Smooth muscle cell (in vitro differentiated cells): ENCODE measurements around the gene ATRNL1. TPM values are rescaled to one million over a fixed set of nuclear protein-coding genes. Genes with fewer than 3 reads are reported as not detected.
"Not testable (repeated sequence)": the region's sequence is repeated elsewhere in the genome, so short reads cannot be mapped to it uniquely, and the experiment has no call there.

Experiments used
- DNase-seq: peaks from one replicate; lab custom pipeline; 2025; ENCODE audit not compliant: unreplicated experiment; lab: John Stamatoyannopoulos, UW
- H2AFZ ChIP-seq: fragments of 200-600 bp; sonication (generic); 2 replicates; pipeline ENCODE4 v1.6.0; 2016; ENCODE audit warnings: antibody characterized with exemption, low read depth, mild to moderate bottlenecking
- H3F3A ChIP-seq: fragments of 200-600 bp; sonication (generic); 2 replicates; pipeline ENCODE4 v1.6.0; 2017; ENCODE audit warnings: antibody characterized with exemption, low read depth
- H3K27ac ChIP-seq: fragments of 200-600 bp; sonication (generic); 2 replicates; pipeline ENCODE4 v1.5.1; 2016; ENCODE audit warnings: low read depth, mild to moderate bottlenecking
- H3K27me3 ChIP-seq: fragments of 200-600 bp; sonication (generic); 2 replicates; pipeline ENCODE4 v1.6.1; 2016; ENCODE audit warnings: low read depth, mild to moderate bottlenecking
- H3K36me3 ChIP-seq: fragments of 200-600 bp; sonication (generic); 2 replicates; pipeline ENCODE4 v1.5.1; 2016; ENCODE audit warnings: low read depth
- H3K4me1 ChIP-seq: fragments of 200-600 bp; sonication (generic); 2 replicates; pipeline ENCODE4 v1.5.1; 2016; ENCODE audit warnings: low read depth
- H3K4me2 ChIP-seq: fragments of 200-600 bp; sonication (generic); 2 replicates; pipeline ENCODE4 v1.6.0; 2016; ENCODE audit warnings: mild to moderate bottlenecking
- H3K4me3 ChIP-seq: fragments of 200-600 bp; sonication (generic); 2 replicates; pipeline ENCODE4 v1.5.1; 2016; ENCODE audit warnings: mild to moderate bottlenecking
- H3K79me2 ChIP-seq: fragments of 200-600 bp; sonication (generic); 2 replicates; pipeline ENCODE4 v1.6.0; 2016; ENCODE audit warnings: low read depth, mild to moderate bottlenecking
- H3K9ac ChIP-seq: fragments of 200-600 bp; sonication (generic); 2 replicates; pipeline ENCODE4 v1.6.0; 2016; ENCODE audit warnings: low read depth
- H3K9me3 ChIP-seq: fragments of 200-600 bp; sonication (generic); replicated peaks from 2 replicates; pipeline ENCODE4 v1.5.1; 2016; ENCODE audit warnings: low read depth
- H4K20me1 ChIP-seq: fragments of 200-600 bp; sonication (generic); 2 replicates; pipeline ENCODE4 v1.6.0; 2016; ENCODE audit warnings: low read depth
- CTCF ChIP-seq: fragments of 200-600 bp; sonication (generic); IDR thresholded peaks from 2 replicates; pipeline ENCODE4 v1.5.1; 2017; ENCODE audit warnings: borderline replicate concordance, mild to moderate bottlenecking, antibody characterized with exemption; ENCODE audit not compliant: insufficient read depth, poor library complexity, severe bottlenecking
- WGBS: methylation state at CpG from one replicate; pipeline ENCODE4 v1.1.7; 2016; ENCODE audit warnings: low lambda C conversion rate; 5-methylcytosine and 5-hydroxymethylcytosine counted together
- polyA plus RNA-seq: library from polyadenylated mRNA; unstranded; fragments of >200 nt; fragmentation: Nextera tagmentation; extraction: Ambion mirVana; gene quantifications from 2 replicates; pipeline ENCODE4 v1.2.1, GENCODE V29; 2016
- total RNA-seq: library from RNA; depleted of rRNA; stranded (reverse); fragments of >200 nt; gene quantifications from 2 replicates; pipeline ENCODE4 v1.2.3, GENCODE V29; 2014

ATRNL1 gene
- total and polyA plus RNA-seq, 2 experiments from 2014 or later = 2.7 to 14.9 TPM

- Histone ChIP-seq H4K20me1 (no peaks in the 10 kb centered on the region), H3K9ac (no peak overlapping the region)
Measured at GRCh38 chr10:115219203-115219602, 126.0 kb downstream of the ATRNL1 start.

GRCh38 chr10:115222039-115222438, 128.9 kb downstream of the ATRNL1 start:
- H3K27me3 ChIP-seq = no peaks in the 10 kb centered on the region
- no peak overlapping the region for H3K9ac ChIP-seq
- H3K9me3 ChIP-seq = no peaks in the 10 kb centered on the region
- no peaks in the 10 kb centered on the region for H3K36me3 ChIP-seq
- no peaks in the 10 kb centered on the region for H3K4me1 ChIP-seq
- H2AFZ ChIP-seq = no peak overlapping the region
- no peak for DNase-seq
- no peaks in the 10 kb centered on the region for H3F3A ChIP-seq
- no peak overlapping the region for H3K4me3 ChIP-seq
- H3K4me2 ChIP-seq = no peak overlapping the region
- H3K27ac ChIP-seq = no peak overlapping the region
- TF ChIP-seq CTCF = no peak
- no peaks in the 10 kb centered on the region for H4K20me1 ChIP-seq
- H3K79me2 ChIP-seq = no peaks in the 10 kb centered on the region

More at GRCh38 chr10:115219203-115219602, 126.0 kb downstream of the ATRNL1 start:
- Histone ChIP-seq H3K27me3 (no peaks in the 10 kb centered on the region), H3F3A (no peaks in the 10 kb centered on the region), H3K4me2 (no peak overlapping the region), H2AFZ (no peak overlapping the region), H3K9me3 (no peaks in the 10 kb centered on the region), H3K4me3 (no peak overlapping the region), H3K27ac (no peak overlapping the region), H3K36me3 (no peaks in the 10 kb centered on the region), H3K4me1 (no peaks in the 10 kb centered on the region), H3K79me2 (no peaks in the 10 kb centered on the region)
- TF ChIP-seq CTCF = no peak
- no peak for DNase-seq
- WGBS = 90% methylated on average over 3 of the region's 3 CpGs

- Histone ChIP-seq H2AFZ (no peak overlapping the region), H4K20me1 (no peaks in the 10 kb centered on the region), H3K36me3 (no peaks in the 10 kb centered on the region), H3F3A (no peaks in the 10 kb centered on the region), H3K4me1 (no peaks in the 10 kb centered on the region), H3K27ac (no peak overlapping the region), H3K4me3 (no peak overlapping the region), H3K9ac (no peak overlapping the region), H3K79me2 (no peaks in the 10 kb centered on the region), H3K4me2 (no peak overlapping the region), H3K9me3 (no peaks in the 10 kb centered on the region), H3K27me3 (no peaks in the 10 kb centered on the region)
- WGBS = 86% methylated on average over 2 of the region's 2 CpGs
- DNase-seq = no peak
- no peak for TF ChIP-seq CTCF
Measured at GRCh38 chr10:115239761-115240160, 146.6 kb downstream of the ATRNL1 start.

GRCh38 chr10:115250784-115251183, 157.6 kb downstream of the ATRNL1 start:
- 87% methylated on average over 3 of the region's 3 CpGs for WGBS
- Histone ChIP-seq H3K9ac (no peak overlapping the region), H4K20me1 (no peaks in the 10 kb centered on the region), H3K27me3 (no peaks in the 10 kb centered on the region), H3K79me2 (no peaks in the 10 kb centered on the region), H3K9me3 (no peaks in the 10 kb centered on the region), H2AFZ (no peak overlapping the region), H3K36me3 (no peaks in the 10 kb centered on the region), H3K4me3 (no peak overlapping the region), H3K27ac (no peak overlapping the region), H3K4me1 (no peaks in the 10 kb centered on the region), H3K4me2 (no peak overlapping the region), H3F3A (no peaks in the 10 kb centered on the region)
- no peak for DNase-seq
- no peak for TF ChIP-seq CTCF

GRCh38 chr10:115253765-115254164, 160.6 kb downstream of the ATRNL1 start:
- 88% methylated on average over 1 of the region's 1 CpG for WGBS
- not testable (repeated sequence) for H3K9ac ChIP-seq, DNase-seq, H3K27ac ChIP-seq, H3K79me2 ChIP-seq, H3K4me2 ChIP-seq, H3K4me1 ChIP-seq, H4K20me1 ChIP-seq, H3F3A ChIP-seq, H2AFZ ChIP-seq, H3K9me3 ChIP-seq, H3K36me3 ChIP-seq, H3K4me3 ChIP-seq, H3K27me3 ChIP-seq
